ENCODE measurements around the gene ARMH3.

- TF ChIP-seq CTCF (IDR thresholded peaks at IDR 0.05) (no peak), POLR2A (IDR thresholded peaks at IDR 0.05) (no peak)
Observed at GRCh38 chr10:101851411-101852116, 204.4 kb downstream of the ARMH3 start.

Data from body of pancreas (tissue), 4 donors.